Activated CD8-positive, alpha-beta memory T cell treated with anti-CD3 and anti-CD28 coated beads for 24 hours (primary cell): ENCODE results near the gene TMEM63B.
"Not testable (repeated sequence)": the region's sequence is repeated elsewhere in the genome, so short reads cannot be mapped to it uniquely, and the experiment has no call there.

Source experiments
- DNase-seq: peaks from one replicate; pipeline ENCODE4 v3.0.0-alpha.2; 2020

TMEM63B gene

GRCh38 chr6:44196351-44196750, 69.0 kb downstream of the TMEM63B start:
- DNase-seq = not testable (repeated sequence)

GRCh38 chr6:44198684-44199083, 71.3 kb downstream of the TMEM63B start:
- no peak for DNase-seq

- no peak for DNase-seq
Observed at GRCh38 chr6:44199883-44200282, 72.5 kb downstream of the TMEM63B start.

- DNase-seq = no peak
Observed at GRCh38 chr6:44201200-44201599, 73.8 kb downstream of the TMEM63B start.

- DNase-seq = no peak
Observed at GRCh38 chr6:44201638-44202303, 74.4 kb downstream of the TMEM63B start.

- DNase-seq = no peak
Observed at GRCh38 chr6:44202332-44202971, 75.1 kb downstream of the TMEM63B start.

GRCh38 chr6:44202972-44203750, 75.8 kb downstream of the TMEM63B start:
- no peak for DNase-seq

GRCh38 chr6:44203955-44204354, 76.6 kb downstream of the TMEM63B start:
- DNase-seq = no peak
